AML-193 (cell line): Measurements from ENCODE around the gene CWF19L1.
A peak's percentile ranks its signal among the peaks of the same experiment; 100 is the strongest.

Experiments
- DNase-seq, 2 experiments: peaks; one replicate each; lab custom pipeline; 2025; lab: John Stamatoyannopoulos, UW

Gene CWF19L1

GRCh38 chr10:100253041-100253440 is 14.4 kb downstream of the CWF19L1 start:
- DNase-seq: no peak

GRCh38 chr10:100248820-100249219 is 18.6 kb downstream of the CWF19L1 start:
- no peak for DNase-seq

- DNase-seq: no peak
Observed at GRCh38 chr10:100245484-100246220, 21.8 kb downstream of the CWF19L1 start.

- DNase-seq: no peak
Observed at GRCh38 chr10:100239851-100240250, 27.6 kb downstream of the CWF19L1 start.

GRCh38 chr10:100238429-100238828 is 29.0 kb downstream of the CWF19L1 start:
- DNase-seq: no peak

- no peak for DNase-seq
Observed at GRCh38 chr10:100232101-100232500, 35.3 kb downstream of the CWF19L1 start.

- DNase-seq: no peak
Observed at GRCh38 chr10:100229819-100230422, 37.5 kb downstream of the CWF19L1 start.

- no peak for DNase-seq
Observed at GRCh38 chr10:100223879-100224278, 43.6 kb downstream of the CWF19L1 start.

- no peak for DNase-seq
Observed at GRCh38 chr10:100222529-100222928, 44.9 kb downstream of the CWF19L1 start.

- DNase-seq: no peak
Observed at GRCh38 chr10:100216006-100216405, 51.4 kb downstream of the CWF19L1 start.

GRCh38 chr10:100209303-100209702 is 58.1 kb downstream of the CWF19L1 start:
- no peak for DNase-seq

GRCh38 chr10:100208276-100208675 is 59.2 kb downstream of the CWF19L1 start:
- DNase-seq: no peak

- no peak for DNase-seq
Observed at GRCh38 chr10:100204370-100204769, 63.1 kb downstream of the CWF19L1 start.

- no peak for DNase-seq
Observed at GRCh38 chr10:100201549-100201948, 65.9 kb downstream of the CWF19L1 start.

GRCh38 chr10:100194711-100195110 is 72.7 kb downstream of the CWF19L1 start:
- DNase-seq: no peak

GRCh38 chr10:100192350-100192749 is 75.1 kb downstream of the CWF19L1 start:
- DNase-seq: peak; percentile 54 to 77

- no peak for DNase-seq
Observed at GRCh38 chr10:100186253-100187212, 80.9 kb downstream of the CWF19L1 start.

- DNase-seq: peak; percentile 80 to 90
Observed at GRCh38 chr10:100185364-100186252, 81.8 kb downstream of the CWF19L1 start, which contains the start of gene ERLIN1. ERLIN1 (minus strand) TSS chr10:100186029; CDS start chr10:100185626, 403 bp downstream.

- DNase-seq: peak; percentile 27 to 45
Observed at GRCh38 chr10:100184840-100185239, 82.6 kb downstream of the CWF19L1 start.

- DNase-seq: no peak
Observed at GRCh38 chr10:100184426-100184825, 83.0 kb downstream of the CWF19L1 start.

GRCh38 chr10:100183481-100183880 is 84.0 kb downstream of the CWF19L1 start:
- peak; percentile 90 to 97 for DNase-seq
